Hematopoietic multipotent progenitor cell treated with erythropoietin and hydrocortisone succinate and interleukin-3 and kit ligand, for 17 days (in vitro differentiated cells): Measurements from ENCODE around the gene TMEM14C.
"Not testable (repeated sequence)": the region's sequence is repeated elsewhere in the genome, so short reads cannot be mapped to it uniquely, and the experiment has no call there.

Experiments used
- DNase-seq: peaks from one replicate; pipeline ENCODE4 v3.0.0-alpha.2; 2015; ENCODE audit warnings: low spot score

TMEM14C gene

DNA sequence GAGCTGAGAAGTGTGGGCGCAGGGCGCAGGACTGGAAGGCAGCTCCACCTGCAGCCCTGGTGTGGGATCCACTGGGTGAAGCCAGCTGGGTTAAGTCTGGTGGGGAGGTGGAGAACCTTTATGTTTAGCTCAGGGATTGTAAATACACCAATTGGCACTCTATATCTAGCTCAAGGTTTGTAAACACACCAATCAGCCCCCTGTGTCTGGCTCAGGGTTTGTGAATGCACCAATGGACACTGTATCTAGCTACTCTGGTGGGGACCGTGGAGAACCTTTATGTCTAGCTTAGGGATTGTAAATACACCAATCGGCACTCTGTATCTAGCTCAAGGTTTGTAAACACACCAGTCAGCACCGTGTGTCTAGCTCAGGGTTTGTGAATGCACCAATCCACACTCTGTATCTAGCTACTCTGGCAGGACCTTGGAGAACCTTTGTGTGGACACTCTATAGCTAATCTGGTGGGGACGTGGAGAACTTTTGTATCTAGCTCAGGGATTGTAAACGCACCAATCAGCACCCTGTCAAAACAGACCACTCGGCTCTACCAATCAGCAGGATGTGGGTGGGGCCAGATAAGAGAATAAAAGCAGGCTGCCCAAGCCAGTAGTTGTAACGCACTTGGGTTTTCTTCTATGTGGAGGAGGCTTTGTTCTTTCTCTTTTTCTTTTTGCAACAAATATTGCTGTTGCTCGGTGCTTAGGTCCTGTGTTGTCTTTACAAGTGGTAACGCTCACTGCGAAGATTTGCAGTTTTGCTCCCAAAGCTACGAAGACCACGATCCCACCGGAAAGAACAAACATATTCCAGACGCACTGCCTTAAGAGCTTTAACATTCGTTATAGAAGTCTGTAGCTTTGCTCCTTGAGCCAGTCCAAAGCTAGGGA is 1.7 kb upstream of the TMEM14C start:
- DNase-seq: not testable (repeated sequence)

GRCh38 chr6:10721850-10722569 is 860 bp upstream of the TMEM14C start:
- no peak for DNase-seq

DNA sequence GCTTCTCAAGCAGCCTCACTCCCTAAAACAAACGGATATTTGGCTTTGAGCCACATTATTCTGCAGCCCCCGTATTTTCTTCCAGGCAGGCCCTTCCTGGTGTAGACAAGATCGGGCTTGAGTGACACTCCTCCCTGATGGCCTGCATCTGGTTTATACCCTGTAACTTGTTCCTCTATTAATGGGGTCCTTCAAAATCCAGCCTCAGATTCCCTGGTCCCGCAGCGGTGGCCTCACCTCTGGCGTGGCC is 375 bp upstream of the TMEM14C start:
- no peak for DNase-seq

- DNase-seq: no peak
Observed at GRCh38 chr6:10723567-10723881, 654 bp downstream of the TMEM14C start.

DNA sequence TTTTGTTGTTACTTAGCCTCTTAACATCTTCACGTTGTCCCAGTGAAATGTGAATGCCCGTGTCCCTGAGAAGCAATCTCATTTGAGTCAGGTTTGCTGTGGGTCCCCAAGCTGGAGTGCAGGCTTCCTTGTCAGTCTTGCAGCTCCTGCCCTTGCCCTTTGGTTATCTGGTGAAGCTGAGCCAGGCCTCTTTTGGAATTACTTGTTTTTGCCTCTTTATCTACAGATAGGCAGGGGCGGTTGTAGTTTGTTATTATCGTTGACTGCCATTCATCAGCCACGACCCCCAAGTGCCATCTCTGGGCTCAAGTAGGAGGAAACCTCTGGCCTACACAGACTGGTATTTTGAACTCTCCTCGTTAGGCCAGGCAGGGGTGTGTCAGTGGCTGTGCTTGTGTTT is 2.2 kb downstream of the TMEM14C start:
- DNase-seq: peak; percentile 57

- no peak for DNase-seq
Observed at GRCh38 chr6:10725716-10726115, 2.8 kb downstream of the TMEM14C start.

- no peak for DNase-seq
Observed at GRCh38 chr6:10730254-10730653, 7.4 kb downstream of the TMEM14C start.

GRCh38 chr6:10733151-10733715 is 10.4 kb downstream of the TMEM14C start:
- DNase-seq: no peak

- DNase-seq: no peak
Observed at GRCh38 chr6:10733863-10734262, 11.0 kb downstream of the TMEM14C start.

DNA sequence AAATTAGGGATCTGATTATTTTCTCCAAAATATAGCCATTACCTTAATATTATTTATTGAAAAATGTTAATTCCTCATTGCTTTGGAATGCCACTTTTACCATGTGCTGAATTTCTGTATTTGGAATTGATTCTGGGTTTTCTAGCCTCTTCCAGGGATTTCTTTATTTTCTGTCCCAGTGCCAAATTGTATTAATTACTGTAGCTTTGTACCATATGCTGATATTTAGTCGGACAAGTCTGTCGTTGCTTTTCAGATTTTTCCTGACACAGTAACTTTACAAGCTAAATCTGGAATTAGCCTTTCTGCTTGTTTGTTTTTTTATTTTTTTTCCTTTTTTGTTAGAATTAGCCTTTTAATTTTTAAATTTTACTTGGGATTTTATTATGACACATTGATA is 13.9 kb downstream of the TMEM14C start:
- DNase-seq: no peak

DNA sequence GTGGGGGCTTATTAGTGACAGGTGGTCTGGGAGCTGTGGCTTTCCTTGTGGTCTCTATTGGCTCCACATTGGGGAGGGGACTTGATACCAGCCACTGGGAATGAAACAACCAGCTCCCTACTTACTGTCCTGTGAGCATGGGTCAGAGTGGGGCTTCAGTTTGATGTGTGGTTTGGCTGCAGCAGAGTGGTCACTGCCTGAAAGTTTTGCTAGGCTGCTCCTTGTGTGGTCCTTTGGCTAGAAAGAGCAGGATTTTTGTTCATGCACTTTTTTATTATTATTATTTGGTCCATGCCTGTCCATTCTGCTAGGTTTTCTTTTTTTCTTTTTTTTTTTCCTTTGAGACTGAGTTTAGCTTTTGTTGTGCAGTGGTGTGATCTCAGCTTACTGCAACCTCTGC is 17.2 kb downstream of the TMEM14C start:
- DNase-seq: no peak

GRCh38 chr6:10741643-10742042 is 18.8 kb downstream of the TMEM14C start:
- DNase-seq: peak; percentile 33

- no peak for DNase-seq
Observed at GRCh38 chr6:10742251-10742650, 19.4 kb downstream of the TMEM14C start.

DNA sequence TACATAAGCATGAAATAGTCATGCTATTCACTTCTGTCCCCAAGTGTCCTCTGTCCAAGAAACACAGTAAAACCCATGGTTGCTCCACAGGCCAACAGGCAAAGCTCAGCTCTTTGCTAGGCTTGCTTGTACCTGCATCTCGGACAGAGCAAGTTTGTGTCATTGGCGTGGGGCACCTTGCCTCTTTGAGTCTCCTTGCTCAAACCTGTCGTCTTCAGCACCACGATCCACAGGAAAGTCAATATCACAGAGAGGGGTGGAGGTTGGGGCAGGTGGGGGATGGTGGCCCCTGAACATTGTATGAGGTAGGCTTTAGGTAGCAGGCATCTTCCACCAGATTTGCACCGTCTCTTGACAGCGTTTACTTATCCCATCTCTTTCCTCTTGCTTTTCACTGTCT is 20.6 kb downstream of the TMEM14C start:
- no peak for DNase-seq

- no peak for DNase-seq
Observed at GRCh38 chr6:10745116-10745515, 22.2 kb downstream of the TMEM14C start.

GRCh38 chr6:10746915-10747250 is 24.0 kb downstream of the TMEM14C start:
- DNase-seq: no peak

- peak; percentile 97 for DNase-seq
Observed at GRCh38 chr6:10747251-10747972, 24.5 kb downstream of the TMEM14C start, which contains the start of gene TMEM14B. Gene TMEM14B, plus strand, starts transcription at chr6:10747805. Its CDS starts 1,441 bp downstream, at chr6:10749246.

- peak; percentile 71 for DNase-seq
Observed at GRCh38 chr6:10749734-10750133, 26.9 kb downstream of the TMEM14C start.

DNA sequence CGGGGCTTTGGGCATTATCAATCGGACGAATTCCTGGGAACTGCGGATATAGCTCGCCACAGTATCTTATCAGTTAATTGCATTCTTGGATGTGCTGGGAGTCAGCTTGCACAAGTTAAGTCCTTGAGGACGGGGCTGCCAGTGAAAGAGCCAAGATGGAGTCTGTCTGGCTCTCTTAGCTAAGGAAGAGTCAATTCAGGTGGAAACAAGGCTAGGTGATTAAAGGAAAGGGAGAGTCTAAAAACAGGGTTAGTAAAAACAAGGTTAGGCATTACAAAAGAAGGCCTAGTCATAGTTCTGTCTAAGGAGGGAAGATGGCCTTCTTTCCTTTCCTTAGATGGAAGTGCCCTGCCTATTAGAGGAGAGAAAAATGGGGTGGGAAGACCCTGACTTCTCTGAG is 27.7 kb downstream of the TMEM14C start:
- not testable (repeated sequence) for DNase-seq

DNA sequence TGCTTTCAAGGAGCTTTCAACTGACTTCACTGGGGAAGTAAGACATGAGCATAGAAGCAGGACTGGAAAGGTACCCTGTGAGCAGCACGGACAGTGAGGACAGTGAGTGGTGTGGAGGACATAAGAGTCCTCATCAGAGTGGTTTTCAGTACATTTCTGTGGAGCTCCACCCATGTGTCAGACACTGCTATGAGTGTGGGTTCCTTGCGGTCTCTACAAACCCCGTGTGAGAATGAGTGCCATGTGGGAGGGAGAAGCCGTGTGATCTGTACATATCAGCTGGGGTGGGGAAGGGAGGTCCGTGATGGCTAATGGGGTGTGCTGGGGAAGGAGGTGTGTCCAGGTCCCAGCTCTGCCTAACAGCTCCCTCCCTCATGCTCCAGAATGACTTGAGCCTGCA is 28.9 kb downstream of the TMEM14C start:
- peak; percentile 65 for DNase-seq

GRCh38 chr6:10756085-10756484 is 33.2 kb downstream of the TMEM14C start:
- no peak for DNase-seq

DNA sequence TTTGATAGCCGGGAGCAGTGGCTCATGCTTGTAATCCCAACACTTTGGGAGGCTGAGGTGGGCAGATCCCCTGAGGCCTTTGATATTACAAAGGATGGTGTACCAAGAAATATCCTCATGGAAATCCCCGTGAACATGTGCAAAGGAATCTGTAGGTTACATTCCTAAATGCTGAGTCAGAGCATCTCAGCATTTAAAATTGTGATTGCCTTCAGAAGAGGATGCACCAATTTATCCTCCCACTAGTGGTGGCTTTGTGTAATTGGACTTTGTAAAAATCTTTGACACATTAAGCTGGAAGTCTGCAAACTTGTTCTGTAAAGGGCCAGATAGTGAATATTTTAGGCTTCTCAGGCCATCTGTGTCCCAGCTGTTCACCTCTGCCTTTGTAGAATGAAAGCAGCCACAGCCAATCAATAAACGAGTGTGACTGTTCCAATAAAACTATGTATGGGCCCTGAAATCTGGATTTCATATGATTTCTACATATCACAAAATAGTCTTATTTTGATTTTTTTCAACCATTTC is 36.5 kb downstream of the TMEM14C start:
- DNase-seq: peak; percentile 85
